GM10847 (cell line): ENCODE measurements around the gene NLRP8.

ENCODE experiments used
- POLR2A ChIP-seq: IDR thresholded peaks from 2 replicates; pipeline ENCODE4 v1.6.1; 2011; ENCODE audit not compliant: insufficient read length; ENCODE audit errors: extremely low read depth

Gene NLRP8

DNA sequence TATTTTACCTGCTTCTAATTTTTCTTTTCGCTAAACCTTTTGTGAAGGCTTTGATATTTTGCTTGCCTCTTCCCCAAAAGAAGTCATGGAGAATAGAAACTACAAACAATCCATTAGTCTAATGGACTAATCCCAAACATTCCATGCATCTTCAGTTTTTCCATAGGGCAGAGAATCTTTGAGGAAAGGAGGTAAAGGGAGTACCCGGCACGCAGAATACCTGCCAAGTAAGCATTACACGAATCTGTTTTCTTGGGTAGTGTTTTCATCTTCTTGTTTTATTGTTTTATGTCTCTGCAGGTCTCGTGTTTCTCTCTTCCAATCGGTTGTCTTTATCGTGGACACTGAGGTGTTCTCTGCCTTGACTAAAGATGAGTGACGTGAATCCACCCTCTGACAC, at the start of gene NLRP8:
Gene NLRP8, plus strand, starts transcription at position 301 of the 400 bp plus-strand sequence.
- no peak for TF ChIP-seq POLR2A

DNA sequence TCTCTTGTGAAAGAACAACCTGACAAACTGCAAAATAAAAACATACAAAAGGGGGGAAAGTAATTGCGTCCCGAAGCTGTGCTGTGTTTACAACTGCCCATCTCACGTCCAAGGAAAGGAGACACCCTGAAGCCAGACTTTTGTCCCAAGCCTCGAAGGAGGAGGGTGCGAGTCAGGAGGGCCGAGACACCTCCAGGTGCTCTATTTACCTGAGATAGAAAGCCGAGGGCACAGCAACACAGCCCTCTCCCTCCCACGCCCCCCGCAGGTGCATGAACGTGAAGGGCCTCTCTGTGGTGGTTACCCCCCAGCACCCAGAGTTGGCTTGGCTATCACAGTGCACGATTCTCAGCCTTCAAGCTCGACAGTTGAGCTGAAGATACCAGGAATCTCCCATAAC, 48.7 kb upstream of the NLRP8 start:
- TF ChIP-seq POLR2A = no peak

DNA sequence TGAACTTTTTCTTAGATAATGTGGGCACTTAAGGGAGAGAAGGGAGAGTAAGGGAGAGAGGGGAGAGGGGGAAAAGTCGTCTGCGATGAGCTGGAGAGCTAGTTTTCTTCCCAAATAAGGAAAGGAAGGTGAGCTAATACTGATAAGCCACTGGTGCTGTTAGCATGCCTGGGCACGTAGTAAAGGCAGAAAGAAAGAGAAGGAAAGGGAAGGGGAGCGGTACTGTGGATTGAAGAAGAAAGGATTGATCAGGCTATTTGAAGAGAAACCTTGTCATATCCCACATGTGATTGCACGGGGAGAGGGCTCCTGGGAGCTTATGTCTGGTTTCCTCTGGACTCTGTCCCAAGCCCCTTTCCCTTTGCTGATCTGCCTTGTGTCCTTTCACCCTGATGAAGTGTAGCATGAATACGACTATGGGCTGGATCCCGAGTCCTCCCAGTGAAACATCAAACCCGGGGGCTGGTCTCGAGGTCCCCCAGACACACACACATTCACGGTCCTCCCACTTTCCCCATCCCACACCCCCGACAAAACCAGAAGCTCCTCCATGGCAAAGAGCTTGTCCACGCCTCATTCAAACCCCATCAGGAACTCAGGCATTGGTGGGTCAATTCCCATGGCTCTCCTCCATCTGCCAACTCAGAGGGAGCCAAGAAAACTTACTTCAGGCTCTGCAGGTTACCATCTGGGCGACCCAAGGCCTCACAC, 46.1 kb upstream of the NLRP8 start:
- TF ChIP-seq POLR2A = no peak

DNA sequence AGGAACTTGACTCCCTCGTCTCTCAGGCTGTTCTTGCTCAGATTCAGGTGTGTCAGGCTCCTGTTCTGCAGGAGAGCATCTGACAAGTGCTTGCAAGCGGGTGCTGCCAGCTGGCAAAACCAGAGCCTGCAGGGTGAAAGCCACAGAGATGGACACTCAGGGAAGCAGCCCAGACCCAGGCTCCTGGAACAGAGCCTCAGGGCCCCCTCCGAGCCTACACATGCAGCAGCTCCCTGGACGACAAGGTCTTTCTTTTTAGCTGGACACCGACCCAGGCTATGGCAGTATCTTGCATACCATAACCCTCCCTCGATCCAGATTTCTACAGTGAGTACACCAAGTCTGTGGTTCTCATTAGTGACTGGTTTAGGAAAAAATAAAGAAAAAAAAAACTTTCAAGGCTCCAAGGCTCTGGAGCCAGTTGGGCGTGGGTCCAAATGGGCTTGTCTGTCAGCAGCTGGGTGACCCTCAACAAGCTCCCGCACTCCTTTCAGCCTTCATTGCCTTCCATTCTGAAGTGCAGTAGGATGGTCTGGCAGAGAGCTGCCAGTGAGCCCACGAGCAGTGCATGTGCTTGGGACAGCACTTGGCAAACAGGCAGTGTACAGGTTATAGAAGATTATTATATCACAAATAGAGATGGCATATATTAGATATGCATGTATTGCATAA, 45.4 kb upstream of the NLRP8 start:
- no peak for TF ChIP-seq POLR2A

DNA sequence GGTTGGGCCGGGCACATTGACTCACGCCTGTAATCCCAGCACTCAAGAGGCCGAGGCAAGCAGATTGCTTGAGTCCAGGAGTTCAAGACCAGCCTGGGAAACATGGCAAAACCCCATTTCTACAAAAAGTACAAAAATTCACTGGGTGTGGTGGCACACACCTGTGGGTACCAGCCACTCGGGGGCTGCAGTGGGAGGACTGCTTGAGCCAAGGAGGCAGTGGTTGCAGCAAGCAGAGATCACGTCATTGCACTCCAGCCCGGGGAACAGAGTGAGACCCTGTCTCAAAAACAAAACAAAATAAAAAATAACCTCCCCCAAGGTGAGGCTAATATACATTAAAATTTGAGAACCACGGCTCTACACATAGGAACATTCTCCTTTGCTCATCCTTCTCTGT, 40.3 kb upstream of the NLRP8 start:
- TF ChIP-seq POLR2A = no peak

DNA sequence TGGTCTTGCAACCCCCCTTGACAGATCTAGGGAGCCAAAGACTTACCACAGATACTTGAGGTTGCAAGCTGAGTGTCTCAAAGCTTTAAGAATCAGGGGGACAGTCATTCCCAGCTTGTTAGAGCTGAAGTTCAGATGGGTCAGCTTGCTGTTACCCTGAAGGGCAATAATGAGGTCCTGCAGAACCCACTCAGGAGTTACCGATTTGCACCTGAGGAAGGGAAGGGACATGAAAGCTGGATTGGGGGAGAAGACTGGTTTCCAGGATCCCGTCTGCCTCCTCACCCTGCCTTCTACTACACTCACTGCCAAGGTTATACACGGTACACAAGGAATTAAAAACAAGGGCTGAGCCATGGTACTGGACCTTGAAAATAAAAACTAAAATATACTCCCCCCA, 39.9 kb upstream of the NLRP8 start:
- TF ChIP-seq POLR2A = no peak

DNA sequence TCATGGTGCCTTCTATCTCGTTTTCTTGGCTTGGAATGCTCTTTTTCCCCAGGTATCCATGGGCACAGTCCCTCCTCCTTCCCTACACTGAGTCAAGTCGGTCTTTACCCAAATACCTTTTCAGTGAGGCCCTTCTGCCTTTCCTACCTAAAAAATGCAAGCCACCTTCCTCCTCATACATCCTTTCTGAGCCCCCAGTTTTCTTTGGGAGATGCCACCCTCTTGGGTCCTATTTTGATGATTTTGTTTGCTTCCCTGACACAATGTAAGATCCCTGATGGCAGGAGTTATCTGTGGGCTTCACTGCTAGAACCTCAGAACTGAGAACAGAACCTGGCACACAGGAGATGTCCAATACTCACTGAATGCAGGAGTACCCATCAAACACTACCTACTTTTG, 37.8 kb upstream of the NLRP8 start:
- TF ChIP-seq POLR2A = no peak

DNA sequence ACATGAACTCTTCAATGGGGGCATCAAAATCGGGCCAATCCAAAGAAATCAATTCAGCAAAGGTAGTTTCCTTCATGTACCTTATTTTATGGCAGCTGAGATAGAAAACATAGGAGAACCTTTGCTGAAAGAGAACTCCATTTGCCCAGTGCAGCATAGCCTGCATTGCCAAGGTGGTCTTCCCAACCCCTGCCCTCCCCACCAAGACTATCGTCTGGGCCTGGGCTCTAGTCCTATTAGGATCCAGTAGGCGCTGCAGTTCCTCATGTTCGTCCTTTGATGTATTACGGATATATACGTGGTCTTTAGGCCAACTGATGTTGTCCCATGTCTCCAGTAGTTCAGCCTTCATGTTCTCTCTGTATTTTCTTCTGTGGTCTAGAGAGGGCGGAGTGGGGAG, 34.7 kb upstream of the NLRP8 start:
- no peak for TF ChIP-seq POLR2A

DNA sequence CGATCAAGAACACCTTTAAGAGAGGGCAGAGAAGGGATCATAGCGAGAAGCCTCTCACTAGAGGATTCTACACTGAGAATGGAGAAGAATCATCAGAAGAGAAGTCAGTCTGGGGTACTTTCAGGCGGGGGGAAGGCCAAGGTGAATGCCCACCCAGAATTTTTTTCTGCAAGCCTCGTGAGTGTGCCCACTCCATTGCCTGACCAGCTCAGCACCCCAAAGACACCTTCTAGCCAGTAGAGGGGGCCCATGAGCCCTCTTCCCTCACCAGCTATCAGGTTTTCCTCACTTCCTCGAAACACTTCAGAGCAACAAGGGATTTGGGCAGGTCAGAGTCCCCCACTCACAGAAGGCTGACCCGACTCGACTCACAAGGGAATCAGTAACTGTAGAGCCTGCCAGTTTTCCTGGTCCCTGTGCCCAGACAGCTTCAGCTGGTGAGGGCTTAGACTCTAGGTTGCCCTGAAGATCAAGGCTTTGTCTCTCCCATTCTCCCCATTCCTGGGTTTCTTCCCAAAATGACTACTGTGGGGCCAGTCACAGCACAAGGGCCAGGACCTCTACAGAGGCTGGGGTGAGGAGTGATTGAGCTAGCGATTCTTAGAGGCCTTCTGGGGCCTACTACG, 33.9 kb upstream of the NLRP8 start:
- no peak for TF ChIP-seq POLR2A

DNA sequence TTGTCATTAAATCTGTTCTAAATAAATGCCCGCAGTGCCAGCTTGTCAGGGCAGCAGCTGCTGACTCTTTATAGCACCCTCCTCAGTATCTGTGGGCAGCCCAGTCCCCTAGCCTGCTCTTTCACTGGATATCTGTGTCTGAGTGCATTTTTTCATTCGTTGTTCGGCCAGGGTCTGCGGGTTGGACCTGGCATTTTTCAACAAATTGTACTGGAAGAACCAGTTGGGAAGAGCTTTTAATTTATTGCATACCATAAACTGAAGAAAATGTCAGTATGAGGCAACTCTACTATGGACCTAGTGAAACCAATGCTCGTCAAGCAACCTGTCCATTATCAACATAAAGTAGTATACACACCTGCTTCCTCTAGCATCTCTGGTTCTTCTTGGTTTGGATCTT, 24.1 kb upstream of the NLRP8 start:
- TF ChIP-seq POLR2A = no peak

DNA sequence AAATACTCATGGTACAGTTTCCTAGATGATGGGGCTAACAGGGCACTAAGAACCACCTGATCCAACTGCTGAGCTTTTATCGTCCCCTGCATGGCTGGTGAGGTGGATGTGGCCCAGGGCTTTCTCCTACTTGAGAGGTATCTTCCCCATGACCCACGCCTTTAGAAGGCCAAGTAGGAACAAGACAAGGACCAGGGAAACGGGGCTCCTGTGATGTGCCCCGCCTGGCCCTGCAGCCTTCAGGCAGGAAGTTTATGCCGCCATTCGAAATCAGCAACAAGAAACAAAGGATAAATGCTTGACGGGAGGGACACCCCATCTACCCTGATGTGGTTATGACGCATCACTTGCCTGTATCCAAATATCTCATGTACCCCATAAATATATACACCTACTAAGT, 19.6 kb upstream of the NLRP8 start:
- TF ChIP-seq POLR2A = no peak

DNA sequence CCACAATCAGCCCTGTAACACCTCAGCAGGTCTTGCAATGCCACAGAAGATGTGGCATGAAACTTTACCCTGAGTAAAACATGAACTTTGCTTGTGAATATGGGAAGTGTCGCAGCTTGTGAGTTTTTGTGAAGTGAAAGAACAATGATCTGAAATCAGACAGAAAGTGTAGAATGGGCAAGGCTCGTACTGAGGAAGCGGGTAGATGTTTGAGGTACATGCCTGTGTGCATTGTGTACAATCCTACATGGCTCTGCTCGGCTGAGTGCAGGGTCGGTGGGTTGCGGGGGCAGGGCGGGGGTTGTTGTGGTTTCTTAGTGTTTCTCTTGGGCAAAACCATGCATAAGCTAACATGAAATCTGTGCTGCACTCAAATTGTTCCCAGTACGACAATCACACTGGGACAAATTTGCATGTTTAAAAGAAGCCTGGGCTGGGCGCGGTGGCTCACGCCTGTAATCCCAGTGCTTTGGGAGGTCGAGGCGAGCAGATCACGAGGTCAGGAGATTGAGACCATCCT, 16.6 kb upstream of the NLRP8 start:
- no peak for TF ChIP-seq POLR2A

DNA sequence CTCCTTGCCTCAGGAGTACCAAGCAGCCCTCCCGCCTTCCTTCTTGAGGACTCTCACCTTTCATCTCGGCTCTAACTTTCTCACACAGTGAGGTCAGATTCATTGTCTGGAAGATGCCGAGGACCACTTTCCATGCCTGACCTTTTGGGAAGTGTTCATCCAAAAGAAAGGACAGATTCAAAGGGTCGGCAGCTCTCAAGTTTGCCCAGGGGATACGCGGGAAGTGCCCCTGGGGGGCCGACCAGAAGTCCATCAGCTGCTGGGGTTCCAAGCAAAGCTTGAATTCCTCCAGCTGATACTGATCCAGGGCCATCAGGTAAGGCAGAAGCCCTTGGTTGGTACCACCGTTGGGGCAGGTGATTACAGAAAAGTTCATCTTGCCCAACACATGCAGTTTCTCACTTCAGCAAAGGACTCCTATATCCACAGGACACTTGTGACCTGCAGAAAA, 15.7 kb upstream of the NLRP8 start, which contains the start of gene NLRP13:
Gene NLRP13, minus strand, starts transcription at position 401 of the 451 bp plus-strand sequence. Its CDS starts 25 bp downstream, at position 376.
- TF ChIP-seq POLR2A = no peak

DNA sequence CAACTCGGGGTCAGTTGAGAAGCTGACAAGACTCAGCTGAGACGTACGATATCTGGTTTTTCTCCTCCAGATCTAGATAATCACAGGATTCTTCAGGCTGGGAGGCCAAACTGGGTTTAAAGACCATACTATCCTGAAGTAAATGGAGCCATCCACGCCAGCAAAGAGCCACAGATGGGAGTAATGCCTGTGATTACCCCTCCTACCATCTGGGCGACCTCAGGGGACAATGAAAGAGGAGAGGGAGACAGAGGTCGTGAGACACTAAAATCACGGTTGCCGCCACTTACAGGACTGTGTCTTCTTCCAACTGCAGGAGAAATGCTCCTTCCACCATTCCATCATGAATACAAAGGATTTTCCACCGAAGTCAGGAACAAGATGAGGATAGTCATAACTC, 12.4 kb upstream of the NLRP8 start:
- TF ChIP-seq POLR2A = no peak

DNA sequence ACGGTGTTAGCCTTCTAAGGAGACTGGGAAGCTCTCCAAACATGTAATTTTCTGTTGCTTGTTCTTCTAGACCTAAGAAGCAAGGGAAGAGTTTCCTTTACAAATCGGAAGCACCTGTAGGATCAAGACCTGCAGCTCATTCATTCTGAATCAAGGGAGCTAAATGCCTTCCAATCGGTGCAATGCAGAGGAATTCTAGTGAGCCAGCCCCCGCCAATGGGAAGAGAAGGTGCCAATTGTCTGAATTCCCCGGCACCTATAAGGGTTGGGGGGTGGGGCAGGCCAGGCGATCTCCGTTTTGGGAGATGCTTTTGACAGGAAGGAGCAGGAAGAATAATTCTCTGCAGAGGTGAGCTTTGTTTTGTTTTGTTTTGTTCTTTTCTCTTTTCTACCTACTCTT, 8.4 kb upstream of the NLRP8 start:
- TF ChIP-seq POLR2A = no peak

DNA sequence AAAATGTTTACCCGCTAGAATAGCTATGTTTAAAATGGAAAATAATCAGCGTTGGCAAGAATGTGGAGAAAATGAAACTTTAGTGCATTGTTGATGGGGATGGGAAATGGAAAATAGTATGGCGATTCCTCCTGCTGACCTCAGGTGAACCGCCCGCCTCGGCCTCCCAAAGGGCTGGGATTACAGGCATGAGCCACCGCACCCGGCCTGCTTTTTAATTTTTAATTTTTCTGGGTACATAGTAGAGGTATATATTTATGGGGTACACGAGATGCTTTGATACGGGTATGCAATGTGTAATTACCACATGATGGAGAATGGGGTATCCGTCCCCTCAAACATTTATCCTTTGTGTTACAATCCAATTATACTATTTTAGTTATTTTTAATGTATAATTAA, 7.3 kb upstream of the NLRP8 start:
- TF ChIP-seq POLR2A = no peak
